Vagina (tissue), 2 donors: ENCODE results near the gene DPEP1. TPM values are rescaled to one million over a fixed set of nuclear protein-coding genes. Genes with fewer than 3 reads are reported as not detected.

Experiments used
- DNase-seq, 2 donors: peaks; one replicate each; pipeline ENCODE4 v3.0.0-alpha.2; 2017; ENCODE audit errors: extremely low spot score in 2 of 2
- H3K27ac ChIP-seq: fragments of 200-600 bp; sonication (generic); one replicate; pipeline ENCODE4 v1.5.1; 2019
- H3K27me3 ChIP-seq: fragments of 200-600 bp; sonication (generic); one replicate; pipeline ENCODE4 v1.5.1; 2019
- H3K36me3 ChIP-seq, 2 donors: fragments of 200-600 bp; sonication (generic); one replicate each; pipeline ENCODE4 v1.5.1; 2017 to 2019
- H3K4me1 ChIP-seq: fragments of 200-600 bp; sonication (generic); one replicate; pipeline ENCODE4 v1.5.1; 2019
- H3K4me3 ChIP-seq, 2 donors: fragments of 200-600 bp; sonication (generic); 1 replicate in 1 of 2; 2 replicates in 1 of 2; pipeline ENCODE4 v1.5.1; 2016 to 2019
- H3K9me3 ChIP-seq: fragments of 200-600 bp; sonication (generic); one replicate; pipeline ENCODE4 v1.5.1; 2019
- CTCF ChIP-seq, 3 experiments: fragments of 450-650 bp in 2 of 3; fragments of 200-600 bp in 1 of 3; sonication (generic) in 1 of 3; IDR thresholded peaks; one replicate each; pipeline ENCODE4 v1.5.1; 2017 to 2019; ENCODE audit warnings: antibody characterized with exemption in 3 of 3, mild to moderate bottlenecking in 2 of 3, moderate library complexity in 2 of 3
- POLR2A ChIP-seq, 2 donors: fragments of 450-650 bp; IDR thresholded peaks; one replicate each; pipeline ENCODE4 v1.6.1; 2017; ENCODE audit warnings: antibody characterized with exemption in 2 of 2, mild to moderate bottlenecking in 2 of 2, moderate library complexity in 2 of 2
- POLR2AphosphoS5 ChIP-seq, 2 donors: sonication (generic); formaldehyde crosslinking; IDR thresholded peaks; one replicate each; pipeline ENCODE4 v1.9.0; 2017; ENCODE audit warnings: antibody characterized with exemption in 2 of 2, mild to moderate bottlenecking in 2 of 2, low read depth in 1 of 2; ENCODE audit not compliant: insufficient read depth in 1 of 2
- intact Hi-C: fragments of 100-400 bp; cut with DNase I; formaldehyde crosslinking; loops from one replicate; pipeline ENCODE4 v1.15.1; 2023
- total RNA-seq: library from RNA; depleted of rRNA; stranded (reverse); fragments of >200 nt; gene quantifications from one replicate; pipeline ENCODE4 v1.2.3, GENCODE V29; 2016

Gene DPEP1
- total RNA-seq, 1 donor from 2014 or later: not detected

GRCh38 chr16:89612415-89613166, 851 bp upstream of the DPEP1 start:
- DNase-seq: no peak
- Histone ChIP-seq H3K9me3 (no peaks in the 10 kb centered on the region), H3K27ac (no peak overlapping the region), H3K4me1 (no peaks in the 10 kb centered on the region), H3K4me3 (no peak overlapping the region), H3K27me3 (no peaks in the 10 kb centered on the region), H3K36me3 (no peaks in the 10 kb centered on the region)
- intact Hi-C loops: no loop called here
- TF ChIP-seq POLR2A (IDR thresholded peaks at IDR 0.05): no peak
- no peak for TF ChIP-seq CTCF (IDR thresholded peaks at IDR 0.05)
- no peak for TF ChIP-seq POLR2AphosphoS5 (IDR thresholded peaks at IDR 0.05; ENCODE audit: insufficient read depth in 1 of 2, low read depth in 1 of 2)

DNA sequence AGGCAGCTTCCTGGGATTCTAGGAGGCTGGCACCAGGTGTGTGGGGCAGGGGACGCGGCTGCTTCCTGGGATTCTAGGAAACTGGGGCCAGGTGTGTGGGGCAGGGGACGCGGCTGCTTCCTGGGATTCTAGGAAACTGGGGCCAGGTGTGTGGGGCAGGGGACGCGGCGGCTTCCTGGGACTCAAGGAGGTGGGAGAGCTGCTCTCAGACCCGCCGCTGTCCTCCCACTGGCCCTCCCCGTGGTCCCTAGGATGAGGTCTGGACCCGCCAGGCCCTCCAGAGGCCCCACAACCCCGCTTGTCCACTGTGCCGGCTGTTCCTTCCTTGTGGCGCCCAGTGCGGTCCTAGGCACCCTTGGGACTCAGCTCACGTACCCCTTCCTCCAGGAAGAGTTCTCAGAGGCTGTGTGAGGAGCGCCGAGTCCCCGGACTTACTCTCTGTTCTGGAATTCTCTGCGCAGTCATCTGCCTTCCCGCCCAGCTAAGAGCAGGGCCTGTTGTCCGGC, 565 bp downstream of the DPEP1 start:
- intact Hi-C loops: no loop called here
- no peak for DNase-seq
- Histone ChIP-seq H3K27ac (no peak overlapping the region), H3K4me1 (no peaks in the 10 kb centered on the region), H3K27me3 (no peaks in the 10 kb centered on the region), H3K4me3 (no peak overlapping the region), H3K36me3 (no peaks in the 10 kb centered on the region), H3K9me3 (no peaks in the 10 kb centered on the region)
- no peak for TF ChIP-seq CTCF (IDR thresholded peaks at IDR 0.05)

GRCh38 chr16:89615176-89615575, 1.7 kb downstream of the DPEP1 start:
- H3K4me1 ChIP-seq: no peaks in the 10 kb centered on the region
- no peak for DNase-seq
- H3K9me3 ChIP-seq: no peaks in the 10 kb centered on the region
- intact Hi-C loops: no loop called here
- no peak overlapping the region for H3K27ac ChIP-seq
- H3K36me3 ChIP-seq: no peaks in the 10 kb centered on the region
- no peaks in the 10 kb centered on the region for H3K27me3 ChIP-seq
- no peak for TF ChIP-seq CTCF (IDR thresholded peaks at IDR 0.05)
- no peak for TF ChIP-seq POLR2A (IDR thresholded peaks at IDR 0.05)
- no peak for TF ChIP-seq POLR2AphosphoS5 (IDR thresholded peaks at IDR 0.05; ENCODE audit: insufficient read depth in 1 of 2, low read depth in 1 of 2)
- no peak overlapping the region for H3K4me3 ChIP-seq

DNA sequence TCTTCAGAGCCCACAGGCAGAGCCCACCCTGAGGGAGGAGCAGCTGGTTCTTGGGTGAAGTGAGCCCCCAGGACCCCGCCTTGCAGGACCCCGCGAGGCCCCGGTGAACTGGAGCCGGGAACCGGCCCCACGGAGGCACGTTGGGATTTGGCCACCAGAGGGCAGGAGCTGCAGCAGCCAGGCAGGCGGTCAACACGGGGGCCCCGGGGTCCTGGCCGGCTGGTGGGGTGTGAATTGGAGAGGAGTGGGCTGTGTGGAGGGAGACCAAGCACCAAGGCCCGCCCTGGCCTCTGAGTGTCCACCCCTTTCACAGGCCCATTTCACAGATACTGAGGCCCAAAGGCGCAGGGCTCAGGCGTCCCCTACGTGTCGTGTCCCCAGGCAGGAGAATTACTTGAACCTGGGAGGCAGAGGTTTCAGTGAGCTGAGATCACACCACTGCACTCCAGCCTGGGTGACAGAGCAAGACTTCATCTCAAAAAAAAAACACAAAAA, 2.2 kb downstream of the DPEP1 start:
- Histone ChIP-seq H3K27ac (no peak overlapping the region), H3K4me3 (no peak overlapping the region), H3K36me3 (no peaks in the 10 kb centered on the region), H3K27me3 (no peaks in the 10 kb centered on the region), H3K9me3 (no peaks in the 10 kb centered on the region), H3K4me1 (no peaks in the 10 kb centered on the region)
- DNase-seq: no peak
- TF ChIP-seq CTCF (IDR thresholded peaks at IDR 0.05): peak in 2 of 3 experiments; percentile 17 to 52
- no peak for TF ChIP-seq POLR2AphosphoS5 (IDR thresholded peaks at IDR 0.05; ENCODE audit: insufficient read depth in 1 of 2, low read depth in 1 of 2)
- intact Hi-C loops: no loop called here

GRCh38 chr16:89616623-89617022, 3.2 kb downstream of the DPEP1 start:
- Histone ChIP-seq H3K27me3 (no peaks in the 10 kb centered on the region), H3K36me3 (no peaks in the 10 kb centered on the region), H3K27ac (no peak overlapping the region), H3K4me1 (no peaks in the 10 kb centered on the region), H3K9me3 (no peaks in the 10 kb centered on the region), H3K4me3 (no peak overlapping the region)
- no peak for TF ChIP-seq POLR2AphosphoS5 (IDR thresholded peaks at IDR 0.05; ENCODE audit: insufficient read depth in 1 of 2, low read depth in 1 of 2)
- no peak for TF ChIP-seq CTCF (IDR thresholded peaks at IDR 0.05)
- no peak for TF ChIP-seq POLR2A (IDR thresholded peaks at IDR 0.05)
- no peak for DNase-seq
- intact Hi-C loops: no loop called here
